Measurements from ENCODE around the gene TECRL.

Gene TECRL

GRCh38 chr4:64361399-64361740 is 47.9 kb downstream of the TECRL start:
- no peak overlapping the region for H3K4me3 ChIP-seq (ENCODE audit: low read length)
- no peak for DNase-seq (ENCODE audit: low read depth)
- no peak for TF ChIP-seq CTCF (conservative IDR thresholded peaks at IDR 0.05; ENCODE audit: low read length)

- DNase-seq (ENCODE audit: low read depth), result no peak
- no peak overlapping the region for H3K4me3 ChIP-seq (ENCODE audit: low read length)
- TF ChIP-seq CTCF (conservative IDR thresholded peaks at IDR 0.05; ENCODE audit: low read length), result no peak
These were observed 48.4 kb downstream of the TECRL start for GRCh38 chr4:64360664-64361398.

GRCh38 chr4:64359489-64359888 is 49.8 kb downstream of the TECRL start:
- no peak for TF ChIP-seq CTCF (conservative IDR thresholded peaks at IDR 0.05; ENCODE audit: low read length)
- no peak for DNase-seq (ENCODE audit: low read depth)
- no peak overlapping the region for H3K4me3 ChIP-seq (ENCODE audit: low read length)

GRCh38 chr4:64353904-64354303 is 55.3 kb downstream of the TECRL start:
- no peak for TF ChIP-seq CTCF (conservative IDR thresholded peaks at IDR 0.05; ENCODE audit: low read length)
- no peak for DNase-seq (ENCODE audit: low read depth)
- no peak overlapping the region for H3K4me3 ChIP-seq (ENCODE audit: low read length)

GRCh38 chr4:64341711-64342110 is 67.5 kb downstream of the TECRL start:
- no peak for DNase-seq (ENCODE audit: low read depth)
- no peak for TF ChIP-seq CTCF (conservative IDR thresholded peaks at IDR 0.05; ENCODE audit: low read length)

GRCh38 chr4:64340218-64341110 is 68.8 kb downstream of the TECRL start:
- no peak overlapping the region for H3K4me3 ChIP-seq (ENCODE audit: low read length)
- DNase-seq (ENCODE audit: low read depth), result no peak
- no peak for TF ChIP-seq CTCF (conservative IDR thresholded peaks at IDR 0.05; ENCODE audit: low read length)

More at GRCh38 chr4:64341711-64342110, 67.5 kb downstream of the TECRL start:
- H3K4me3 ChIP-seq (ENCODE audit: low read length), result no peak overlapping the region

DNA sequence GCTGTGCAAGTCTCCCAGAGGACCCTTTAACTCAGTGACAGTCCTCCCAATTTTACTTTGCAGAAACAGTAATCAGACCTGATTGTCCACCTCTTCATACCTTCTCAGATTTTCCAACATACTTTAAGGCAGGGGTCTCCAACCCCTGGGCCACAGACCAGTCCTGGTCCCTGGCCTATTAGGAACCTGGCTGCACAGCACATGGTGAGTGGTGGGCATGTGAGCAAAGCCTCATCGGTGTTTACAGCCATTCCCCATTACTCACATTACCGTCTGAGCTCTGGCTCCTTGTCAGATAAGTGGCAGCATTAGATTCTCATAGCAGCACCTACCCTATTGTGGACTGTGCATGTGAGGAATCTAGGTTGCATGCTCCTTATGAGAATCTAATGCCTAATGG is 74.3 kb downstream of the TECRL start:
- no peak for DNase-seq (ENCODE audit: low read depth)
- no peak overlapping the region for H3K4me3 ChIP-seq (ENCODE audit: low read length)
- no peak for TF ChIP-seq CTCF (conservative IDR thresholded peaks at IDR 0.05; ENCODE audit: low read length)

All from AG10803 (cell line).